Activated CD8-positive, alpha-beta memory T cell treated with anti-CD3 and anti-CD28 coated beads, Interleukin-2, amount 50 U/mL, for 48 hours (primary cell): Measurements from ENCODE around the gene DLG2.

Source experiments
- DNase-seq: peaks from one replicate; pipeline ENCODE4 v3.0.0-alpha.2; 2020

DLG2 gene

GRCh38 chr11:84234011-84234410 is 1393.1 kb downstream of the DLG2 start:
- DNase-seq: no peak

GRCh38 chr11:84232511-84232910 is 1394.6 kb downstream of the DLG2 start:
- no peak for DNase-seq

- DNase-seq: no peak
Observed at GRCh38 chr11:84230402-84230801, 1396.7 kb downstream of the DLG2 start.

GRCh38 chr11:84227970-84228665 is 1399.0 kb downstream of the DLG2 start:
- DNase-seq: no peak

GRCh38 chr11:84224042-84224441 is 1403.1 kb downstream of the DLG2 start:
- DNase-seq: no peak

GRCh38 chr11:84218318-84218717 is 1408.8 kb downstream of the DLG2 start:
- DNase-seq: no peak

- no peak for DNase-seq
Observed at GRCh38 chr11:84215672-84216071, 1411.5 kb downstream of the DLG2 start.

GRCh38 chr11:84214557-84214956 is 1412.6 kb downstream of the DLG2 start:
- DNase-seq: no peak

- DNase-seq: no peak
Observed at GRCh38 chr11:84212468-84213390, 1414.4 kb downstream of the DLG2 start.

GRCh38 chr11:84211896-84212295 is 1415.2 kb downstream of the DLG2 start:
- no peak for DNase-seq

- no peak for DNase-seq
Observed at GRCh38 chr11:84194696-84195095, 1432.4 kb downstream of the DLG2 start.

GRCh38 chr11:84193706-84194105 is 1433.4 kb downstream of the DLG2 start:
- no peak for DNase-seq

GRCh38 chr11:84188521-84188920 is 1438.6 kb downstream of the DLG2 start:
- no peak for DNase-seq

- no peak for DNase-seq
Observed at GRCh38 chr11:84173078-84173477, 1454.1 kb downstream of the DLG2 start.

GRCh38 chr11:84165139-84165538 is 1462.0 kb downstream of the DLG2 start:
- no peak for DNase-seq

- no peak for DNase-seq
Observed at GRCh38 chr11:84164728-84165127, 1462.4 kb downstream of the DLG2 start.

GRCh38 chr11:84163116-84163515 is 1464.0 kb downstream of the DLG2 start:
- no peak for DNase-seq

GRCh38 chr11:84157639-84158038 is 1469.5 kb downstream of the DLG2 start:
- DNase-seq: no peak

- DNase-seq: no peak
Observed at GRCh38 chr11:84146826-84147225, 1480.3 kb downstream of the DLG2 start.

- DNase-seq: no peak
Observed at GRCh38 chr11:84145616-84146185, 1481.4 kb downstream of the DLG2 start.

GRCh38 chr11:84144531-84144930 is 1482.6 kb downstream of the DLG2 start:
- DNase-seq: no peak

GRCh38 chr11:84142411-84142810 is 1484.7 kb downstream of the DLG2 start:
- DNase-seq: no peak

- no peak for DNase-seq
Observed at GRCh38 chr11:84140386-84141169, 1486.6 kb downstream of the DLG2 start.
